Measurements from ENCODE around the gene PHF5A.

PHF5A gene

DNA sequence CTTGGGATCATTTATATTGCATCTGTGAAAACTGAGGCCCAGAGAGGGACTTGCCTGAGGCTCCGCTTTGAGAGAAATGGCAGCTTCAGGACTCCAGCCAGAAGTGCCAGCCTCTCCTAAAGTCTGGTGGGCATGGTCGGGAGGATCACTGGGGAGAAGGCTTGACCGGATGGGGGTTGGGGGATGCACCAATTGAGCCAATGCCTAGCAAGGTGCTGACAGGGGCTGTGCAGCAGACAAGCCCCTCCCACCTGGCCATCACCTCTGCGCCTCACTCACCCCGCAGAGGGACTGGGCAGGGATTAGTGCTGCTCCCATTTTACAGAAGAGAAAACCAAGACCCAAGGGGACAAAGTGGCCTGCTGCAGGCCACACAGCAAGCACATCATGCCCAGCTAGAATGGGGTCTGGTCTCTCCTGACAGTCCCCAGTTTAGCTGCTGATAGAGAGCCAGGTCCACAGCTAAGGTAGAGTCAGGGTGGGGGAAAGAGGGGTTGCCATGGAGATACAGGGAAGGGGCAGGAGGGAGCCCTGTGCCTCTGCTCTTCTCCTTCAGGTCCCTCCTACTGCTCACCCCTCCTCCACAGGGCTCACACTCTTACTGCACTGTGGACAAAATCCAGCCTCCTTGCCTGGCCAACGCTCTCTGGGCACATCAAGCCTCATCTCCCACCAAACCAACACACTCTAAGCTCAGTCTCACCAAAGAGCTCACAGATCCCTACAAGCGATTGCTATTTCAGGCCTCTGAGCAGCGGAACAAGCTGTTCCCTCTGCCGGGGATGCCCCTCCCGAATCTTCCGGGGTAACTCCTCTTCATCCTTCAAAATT is 57.3 kb downstream of the PHF5A start:
- DNase-seq = no peak

DNA sequence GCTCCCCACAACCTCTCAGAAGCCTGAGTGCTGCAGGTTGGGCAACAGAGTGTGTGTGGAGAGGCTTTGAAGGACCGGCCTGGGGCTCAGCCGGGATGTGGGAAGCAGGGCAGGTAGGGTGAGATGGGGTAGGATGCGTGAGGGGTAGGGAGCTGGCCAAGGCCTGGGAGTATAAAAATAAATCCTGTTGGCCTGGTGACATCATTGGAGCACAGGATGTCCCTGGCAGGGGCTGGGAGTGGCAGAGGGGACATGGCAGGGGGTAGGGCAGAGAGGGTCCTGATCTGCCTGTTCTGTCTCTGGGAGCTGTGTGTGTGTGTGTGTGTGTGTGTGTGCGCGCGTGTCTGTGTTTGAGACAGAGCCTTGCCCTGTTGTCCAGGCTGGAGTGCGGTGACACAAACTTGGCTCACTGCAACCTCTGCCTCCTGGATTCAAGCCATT is 58.2 kb downstream of the PHF5A start:
- no peak for DNase-seq

Measured in activated CD8-positive, alpha-beta memory T cell treated with anti-CD3 and anti-CD28 coated beads, Interleukin-2, amount 50 U/mL, for 4 hours (primary cell).